MM.1S (cell line): ENCODE data around the gene TIFAB.
A peak's percentile ranks its signal among the peaks of the same experiment; 100 is the strongest.

Source experiments
- DNase-seq: peaks from one replicate; pipeline ENCODE4 v3.0.0-alpha.2; 2015
- H2AFZ ChIP-seq: fragments of 300-600 bp; sonication (generic); 2 replicates; pipeline ENCODE4 v1.6.0; 2016; ENCODE audit warnings: antibody characterized with exemption, low read length
- H3F3A ChIP-seq: fragments of 300-600 bp; sonication (generic); 2 replicates; pipeline ENCODE4 v1.6.1; 2016; ENCODE audit warnings: mild to moderate bottlenecking, antibody characterized with exemption, low read length, moderate library complexity, mixed read lengths; ENCODE audit not compliant: insufficient read depth
- H3K27ac ChIP-seq: fragments of 300-600 bp; sonication (generic); 2 replicates; pipeline ENCODE4 v1.5.1; 2016; ENCODE audit warnings: mild to moderate bottlenecking, low read length
- H3K27me3 ChIP-seq: fragments of 300-600 bp; sonication (generic); replicated peaks from 2 replicates; pipeline ENCODE4 v1.6.0; 2016; ENCODE audit warnings: low read length; ENCODE audit not compliant: insufficient read depth
- H3K36me3 ChIP-seq: fragments of 300-600 bp; sonication (generic); replicated peaks from 2 replicates; pipeline ENCODE4 v1.6.1; 2016; ENCODE audit warnings: mild to moderate bottlenecking, low read length, mixed read lengths; ENCODE audit not compliant: insufficient read depth
- H3K4me1 ChIP-seq: fragments of 300-600 bp; sonication (generic); 2 replicates; pipeline ENCODE4 v1.6.1; 2016; ENCODE audit warnings: low read length, mixed read lengths
- H3K4me2 ChIP-seq: fragments of 300-600 bp; sonication (generic); 2 replicates; pipeline ENCODE4 v1.6.0; 2016; ENCODE audit warnings: low read depth, low read length
- H3K4me3 ChIP-seq: fragments of 300-600 bp; sonication (generic); 2 replicates; pipeline ENCODE4 v1.5.1; 2016; ENCODE audit warnings: low read length, mixed read lengths
- H3K79me2 ChIP-seq: fragments of 300-600 bp; sonication (generic); 2 replicates; pipeline ENCODE4 v1.6.1; 2016; ENCODE audit warnings: mixed run types, low read length, mixed read lengths
- H3K9ac ChIP-seq: fragments of 300-600 bp; sonication (generic); 2 replicates; pipeline ENCODE4 v1.6.1; 2016; ENCODE audit warnings: low read length, mixed read lengths
- H3K9me2 ChIP-seq: fragments of 300-600 bp; sonication (generic); replicated peaks from 2 replicates; pipeline ENCODE4 v1.6.1; 2016; ENCODE audit warnings: mild to moderate bottlenecking, low read length, mixed read lengths; ENCODE audit not compliant: insufficient read depth
- H3K9me3 ChIP-seq: fragments of 300-600 bp; sonication (generic); replicated peaks from 2 replicates; pipeline ENCODE4 v1.6.1; 2016; ENCODE audit warnings: mild to moderate bottlenecking, low read length, mixed read lengths; ENCODE audit not compliant: insufficient read depth
- H4K20me1 ChIP-seq: fragments of 300-600 bp; sonication (generic); 2 replicates; pipeline ENCODE4 v1.6.1; 2016; ENCODE audit warnings: mild to moderate bottlenecking, low read length, moderate library complexity, mixed read lengths; ENCODE audit not compliant: insufficient read depth
- EZH2 ChIP-seq: fragments of 300-600 bp; sonication (generic); optimal IDR thresholded peaks from 2 replicates; pipeline ENCODE3; 2017; ENCODE audit warnings: low read depth, mild to moderate bottlenecking, antibody characterized with exemption, low read length, mixed read lengths
- EZH2phosphoT487 ChIP-seq: fragments of 300-600 bp; sonication (generic); IDR thresholded peaks from 2 replicates; pipeline ENCODE4 v1.6.1; 2018; ENCODE audit warnings: antibody characterized with exemption, low read length
- TF ChIP-seq, protein P1 (sequence below): fragments of 300-600 bp; sonication (generic); IDR thresholded peaks from 2 replicates; pipeline ENCODE4 v1.5.1; 2016; ENCODE audit warnings: antibody characterized with exemption, low read length, mixed read lengths

TIFAB gene

DNA sequence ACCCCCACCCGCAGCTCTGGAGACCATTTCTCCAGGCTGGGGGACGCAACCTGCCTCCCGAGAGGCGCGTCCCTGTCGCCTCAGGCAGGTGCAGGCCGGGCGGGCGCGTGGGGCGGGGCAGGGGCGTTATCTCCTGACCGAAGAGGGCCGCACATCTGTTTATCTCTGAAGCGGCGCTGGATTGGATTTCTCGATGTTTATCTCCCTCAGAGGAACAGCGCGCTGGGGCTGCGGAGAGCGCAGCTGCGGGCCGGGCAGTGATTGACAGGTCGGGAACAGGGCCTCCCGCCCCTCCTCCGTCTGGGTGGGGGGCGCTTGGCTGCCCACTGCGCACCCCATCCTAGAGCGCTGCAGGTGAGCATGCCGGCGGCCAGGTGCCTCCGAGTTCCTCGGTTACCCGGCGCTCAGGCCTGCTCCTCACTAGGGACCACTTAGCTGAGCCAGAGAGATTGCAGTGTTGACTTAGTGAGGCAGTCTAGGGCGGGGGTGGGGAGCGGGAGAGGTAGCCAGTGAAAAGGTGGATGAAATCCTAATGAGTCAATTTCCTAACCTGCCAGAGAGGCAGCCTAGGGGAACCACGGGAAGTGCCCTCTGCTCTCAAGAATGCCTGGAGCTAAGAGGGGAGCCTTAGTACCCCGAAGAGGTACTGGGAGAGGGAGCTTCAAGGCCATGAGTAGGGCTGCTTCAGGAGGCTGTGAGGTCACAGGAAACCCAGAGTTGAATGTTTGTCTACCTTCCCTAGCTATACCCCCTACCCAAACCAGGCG, 39.6 kb upstream of the TIFAB start:
- Histone ChIP-seq H3K4me3 (no peak overlapping the region; the same call in 1 of the 2 replicates), H3K4me2 (peak overlapping the region; percentile 40; the same call in 1 of the 2 replicates), H4K20me1 (no peaks in the 10 kb centered on the region), H3K79me2 (no peaks in the 10 kb centered on the region), H3K9me3 (no peaks in the 10 kb centered on the region), H3K9me2 (no peaks in the 10 kb centered on the region), H3K27ac (no peak overlapping the region), H3K36me3 (no peaks in the 10 kb centered on the region), H3K27me3 (peaks cover 26% of the 10 kb centered on the region; the same call in 1 of the 2 replicates), H3K9ac (no peak overlapping the region), H3K4me1 (no peaks in the 10 kb centered on the region), H2AFZ (0 out of 2 replicates have a peak overlapping the region, but pooled peaks have one; percentile 31), H3F3A (no peaks in the 10 kb centered on the region)
- TF ChIP-seq EZH2 (no peak), EZH2phosphoT487 (no peak)
- TF ChIP-seq, protein P1, sequence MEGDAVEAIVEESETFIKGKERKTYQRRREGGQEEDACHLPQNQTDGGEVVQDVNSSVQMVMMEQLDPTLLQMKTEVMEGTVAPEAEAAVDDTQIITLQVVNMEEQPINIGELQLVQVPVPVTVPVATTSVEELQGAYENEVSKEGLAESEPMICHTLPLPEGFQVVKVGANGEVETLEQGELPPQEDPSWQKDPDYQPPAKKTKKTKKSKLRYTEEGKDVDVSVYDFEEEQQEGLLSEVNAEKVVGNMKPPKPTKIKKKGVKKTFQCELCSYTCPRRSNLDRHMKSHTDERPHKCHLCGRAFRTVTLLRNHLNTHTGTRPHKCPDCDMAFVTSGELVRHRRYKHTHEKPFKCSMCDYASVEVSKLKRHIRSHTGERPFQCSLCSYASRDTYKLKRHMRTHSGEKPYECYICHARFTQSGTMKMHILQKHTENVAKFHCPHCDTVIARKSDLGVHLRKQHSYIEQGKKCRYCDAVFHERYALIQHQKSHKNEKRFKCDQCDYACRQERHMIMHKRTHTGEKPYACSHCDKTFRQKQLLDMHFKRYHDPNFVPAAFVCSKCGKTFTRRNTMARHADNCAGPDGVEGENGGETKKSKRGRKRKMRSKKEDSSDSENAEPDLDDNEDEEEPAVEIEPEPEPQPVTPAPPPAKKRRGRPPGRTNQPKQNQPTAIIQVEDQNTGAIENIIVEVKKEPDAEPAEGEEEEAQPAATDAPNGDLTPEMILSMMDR = no peak
- DNase-seq = peak; percentile 34

- Histone ChIP-seq H3K4me1 (no peaks in the 10 kb centered on the region), H3K27me3 (peaks cover 26% of the 10 kb centered on the region; the same call in 1 of the 2 replicates)
- TF ChIP-seq, protein P1 = no peak
- TF ChIP-seq EZH2phosphoT487 (no peak), EZH2 (no peak)
These were observed 38.9 kb upstream of the TIFAB start for GRCh38 chr5:135491038-135491551.

GRCh38 chr5:135490245-135491037, 38.3 kb upstream of the TIFAB start:
- Histone ChIP-seq H3K4me1 (no peaks in the 10 kb centered on the region), H3K9me3 (no peaks in the 10 kb centered on the region), H3K4me3 (no peak overlapping the region), H3K79me2 (no peaks in the 10 kb centered on the region), H3K27ac (no peak overlapping the region), H3K36me3 (no peaks in the 10 kb centered on the region), H2AFZ (no peak overlapping the region), H3K9me2 (no peaks in the 10 kb centered on the region), H3K27me3 (peaks cover 26% of the 10 kb centered on the region; the same call in 1 of the 2 replicates), H3F3A (no peaks in the 10 kb centered on the region), H4K20me1 (no peaks in the 10 kb centered on the region), H3K4me2 (no peak overlapping the region), H3K9ac (no peak overlapping the region)
- no peak for DNase-seq
- TF ChIP-seq, protein P1 = no peak
- TF ChIP-seq EZH2 = no peak
- no peak for TF ChIP-seq EZH2phosphoT487

More at GRCh38 chr5:135491038-135491551, 38.9 kb upstream of the TIFAB start:
- H3K27ac ChIP-seq = no peak overlapping the region
- peak overlapping the region; percentile 40; the same call in 1 of the 2 replicates for H3K4me2 ChIP-seq
- 0 out of 2 replicates have a peak overlapping the region, but pooled peaks have one; percentile 31 for H2AFZ ChIP-seq
- no peaks in the 10 kb centered on the region for H3K36me3 ChIP-seq
- no peak for DNase-seq
- no peaks in the 10 kb centered on the region for H3K9me3 ChIP-seq
- H3K9ac ChIP-seq = no peak overlapping the region
- H3F3A ChIP-seq = no peaks in the 10 kb centered on the region
- no peaks in the 10 kb centered on the region for H4K20me1 ChIP-seq
- no peaks in the 10 kb centered on the region for H3K79me2 ChIP-seq
- H3K9me2 ChIP-seq = no peaks in the 10 kb centered on the region
- H3K4me3 ChIP-seq = no peak overlapping the region
